ENCODE data around the gene CAMSAP2.

Gene CAMSAP2

DNA sequence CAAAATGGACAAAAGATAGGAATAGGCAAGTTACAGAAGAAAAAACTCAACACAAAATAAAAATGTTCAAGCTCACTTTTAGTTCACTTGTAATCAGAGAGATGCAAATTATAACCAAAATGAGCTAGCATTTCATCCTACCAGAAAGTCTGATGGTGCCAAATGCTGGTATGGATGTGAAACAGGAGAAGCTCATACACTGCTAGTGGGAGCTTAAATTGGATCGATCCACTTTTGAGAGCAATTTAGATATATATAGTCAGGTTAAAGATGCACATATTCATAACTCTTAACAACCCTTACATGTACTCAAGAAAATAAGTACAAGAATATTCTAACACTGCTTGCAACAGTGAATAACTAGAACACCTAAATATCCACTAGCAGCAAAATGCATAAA lies 18.5 kb upstream of the CAMSAP2 start:
- H3K4me3 ChIP-seq (ENCODE audit: low read depth, low read length), result no peak overlapping the region
- no peak for DNase-seq (ENCODE audit: low read depth, low spot score)
- ChIA-PET POLR2A (no interaction called here), CTCF (interaction anchor here (0.9 to 1.1 kb wide), 2 partner anchors 12 to 20 kb away, joined by 3 read pairs; no protein-coding TSS in a partner anchor)
- TF ChIP-seq, protein P1, sequence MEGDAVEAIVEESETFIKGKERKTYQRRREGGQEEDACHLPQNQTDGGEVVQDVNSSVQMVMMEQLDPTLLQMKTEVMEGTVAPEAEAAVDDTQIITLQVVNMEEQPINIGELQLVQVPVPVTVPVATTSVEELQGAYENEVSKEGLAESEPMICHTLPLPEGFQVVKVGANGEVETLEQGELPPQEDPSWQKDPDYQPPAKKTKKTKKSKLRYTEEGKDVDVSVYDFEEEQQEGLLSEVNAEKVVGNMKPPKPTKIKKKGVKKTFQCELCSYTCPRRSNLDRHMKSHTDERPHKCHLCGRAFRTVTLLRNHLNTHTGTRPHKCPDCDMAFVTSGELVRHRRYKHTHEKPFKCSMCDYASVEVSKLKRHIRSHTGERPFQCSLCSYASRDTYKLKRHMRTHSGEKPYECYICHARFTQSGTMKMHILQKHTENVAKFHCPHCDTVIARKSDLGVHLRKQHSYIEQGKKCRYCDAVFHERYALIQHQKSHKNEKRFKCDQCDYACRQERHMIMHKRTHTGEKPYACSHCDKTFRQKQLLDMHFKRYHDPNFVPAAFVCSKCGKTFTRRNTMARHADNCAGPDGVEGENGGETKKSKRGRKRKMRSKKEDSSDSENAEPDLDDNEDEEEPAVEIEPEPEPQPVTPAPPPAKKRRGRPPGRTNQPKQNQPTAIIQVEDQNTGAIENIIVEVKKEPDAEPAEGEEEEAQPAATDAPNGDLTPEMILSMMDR (IDR thresholded peaks at IDR 0.05; ENCODE audit: insufficient read depth, low read length, missing control alignments), result no peak

DNA sequence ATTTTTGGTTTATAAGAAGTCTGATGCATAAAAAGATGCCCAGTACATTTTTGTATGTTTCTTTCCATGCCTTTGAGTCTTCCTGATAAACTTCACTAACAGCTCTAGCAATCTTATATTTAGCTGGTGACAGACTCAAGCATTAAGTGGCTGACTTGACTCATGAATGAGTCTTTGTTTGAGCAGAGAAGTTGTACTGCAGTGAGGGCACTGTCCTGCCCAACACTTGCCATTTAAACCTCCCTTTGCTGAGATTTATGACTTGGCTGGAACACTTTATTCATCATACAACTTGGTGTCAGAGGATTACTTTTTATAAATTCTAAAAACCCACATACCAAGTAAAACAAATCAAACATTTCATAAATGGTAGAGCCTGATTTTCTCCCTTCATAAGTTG lies 14.6 kb upstream of the CAMSAP2 start:
- CTCF ChIA-PET, result no interaction called here
- no peak overlapping the region for H3K4me3 ChIP-seq (ENCODE audit: low read depth, low read length)
- TF ChIP-seq, protein P1 (IDR thresholded peaks at IDR 0.05; ENCODE audit: insufficient read depth, low read length, missing control alignments), result no peak
- DNase-seq (ENCODE audit: low read depth, low spot score), result no peak
- POLR2A ChIA-PET, result no interaction called here

DNA sequence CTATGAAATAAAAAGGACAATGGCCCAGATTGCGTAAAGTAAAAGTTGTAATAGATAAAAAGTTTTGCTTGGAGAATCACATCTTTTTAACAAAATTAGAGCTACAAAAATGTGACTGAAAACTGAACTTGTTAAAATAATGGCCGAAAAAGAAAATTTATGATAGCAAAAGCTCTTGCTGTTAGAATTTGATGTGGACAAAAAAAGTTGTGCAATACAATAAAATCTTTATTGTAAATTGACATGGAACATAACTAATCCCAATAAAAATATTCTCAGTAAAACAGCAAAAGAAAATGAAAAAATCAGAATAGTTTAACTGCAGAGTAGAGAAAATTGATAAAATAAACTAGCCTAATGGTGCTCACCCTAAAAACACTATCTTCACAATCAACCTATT lies 11.4 kb upstream of the CAMSAP2 start:
- POLR2A ChIA-PET, result no interaction called here
- no peak overlapping the region for H3K4me3 ChIP-seq (ENCODE audit: low read depth, low read length)
- DNase-seq (ENCODE audit: low read depth, low spot score), result no peak
- TF ChIP-seq, protein P1 (IDR thresholded peaks at IDR 0.05; ENCODE audit: insufficient read depth, low read length, missing control alignments), result no peak
- CTCF ChIA-PET, result interaction anchor here (1.6 kb wide), 1 partner anchor 10 kb away, joined by 5 read pairs; no protein-coding TSS in a partner anchor

- TF ChIP-seq, protein P1 (IDR thresholded peaks at IDR 0.05; ENCODE audit: insufficient read depth, low read length, missing control alignments), result no peak
- ChIA-PET CTCF (no interaction called here), POLR2A (no interaction called here)
- DNase-seq (ENCODE audit: low read depth, low spot score), result no peak
- H3K4me3 ChIP-seq (ENCODE audit: low read depth, low read length), result no peak overlapping the region
Observed at GRCh38 chr1:200729863-200730262, 8.8 kb upstream of the CAMSAP2 start.

DNA sequence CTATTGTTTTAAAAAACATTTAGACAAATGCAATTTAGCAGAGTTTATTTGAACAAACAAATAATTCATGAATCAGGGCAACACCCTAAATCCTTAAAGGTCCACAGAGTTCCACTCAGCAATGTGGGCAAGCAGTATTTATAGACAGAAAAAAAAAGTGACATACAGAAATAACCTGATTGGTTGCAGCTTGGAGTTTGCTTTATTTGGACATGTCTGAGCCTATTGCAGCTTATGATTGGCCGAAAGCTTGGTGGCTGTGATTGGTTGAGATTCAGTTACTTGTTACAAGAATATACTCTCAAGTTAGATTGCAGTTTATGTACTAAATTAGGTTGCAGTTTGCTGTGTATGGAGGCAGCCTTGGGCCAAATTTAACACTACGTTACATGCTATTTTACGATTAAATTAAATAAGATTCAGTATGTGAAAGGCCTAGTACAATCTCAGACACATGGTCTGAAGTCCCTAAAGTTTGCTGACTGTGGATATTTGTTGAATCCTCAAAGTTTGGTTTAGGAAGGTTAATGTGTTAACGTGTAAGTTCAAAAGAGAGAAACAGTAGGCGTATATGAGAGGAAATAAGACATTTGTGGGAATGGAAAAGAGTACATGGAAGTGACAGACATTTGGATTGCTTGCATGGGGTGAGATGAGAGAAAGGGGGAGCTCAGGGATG lies 6.9 kb upstream of the CAMSAP2 start:
- ChIA-PET CTCF (interaction anchor here (0.6 to 1.0 kb wide), 3 partner anchors 12 to 311 kb away, joined by 3 to 4 read pairs (median 3); no protein-coding TSS in a partner anchor), POLR2A (no interaction called here)
- TF ChIP-seq, protein P1 (IDR thresholded peaks at IDR 0.05; ENCODE audit: insufficient read depth, low read length, missing control alignments), result no peak
- no peak overlapping the region for H3K4me3 ChIP-seq (ENCODE audit: low read depth, low read length)
- no peak for DNase-seq (ENCODE audit: low read depth, low spot score)

DNA sequence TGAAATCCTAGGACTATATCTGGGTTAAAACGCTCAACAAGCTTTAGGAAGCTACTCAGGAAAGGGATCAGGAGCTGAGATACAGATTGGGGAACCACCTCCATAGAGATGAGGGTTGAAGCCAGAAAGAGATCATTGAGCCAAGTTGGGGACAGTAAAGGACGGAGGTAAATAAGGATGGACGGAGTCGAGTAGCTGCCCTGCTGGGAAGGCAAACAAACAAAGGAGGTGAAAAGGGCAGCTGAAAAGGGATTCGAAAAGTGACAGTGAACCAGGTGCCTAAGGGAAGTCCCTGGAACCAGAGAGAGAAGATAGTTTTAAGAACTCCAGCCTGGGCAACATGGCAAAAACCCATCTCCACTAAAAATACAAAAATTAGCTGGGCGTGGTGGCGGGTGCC lies 6.3 kb upstream of the CAMSAP2 start:
- ChIA-PET CTCF (interaction anchor here (0.6 to 0.9 kb wide), 2 partner anchors 12 to 312 kb away, joined by 3 to 4 read pairs; no protein-coding TSS in a partner anchor), POLR2A (interaction anchor here (0.6 kb wide), 2 partner anchors 53 to 183 kb away, joined by 3 to 4 read pairs; no protein-coding TSS in a partner anchor)

More for the DNA sequence above, 6.3 kb upstream of the CAMSAP2 start:
- no peak overlapping the region for H3K4me3 ChIP-seq (ENCODE audit: low read depth, low read length)
- TF ChIP-seq, protein P1 (IDR thresholded peaks at IDR 0.05; ENCODE audit: insufficient read depth, low read length, missing control alignments), result no peak
- DNase-seq (ENCODE audit: low read depth, low spot score), result no peak

Measured in AG04449 (cell line).